ENCODE data around the gene ITGA2B.

The ITGA2B gene

GRCh38 chr17:44400226-44400847 lies 10.9 kb upstream of the ITGA2B start:
- peaks cover 66% of the 10 kb centered on the region for H3K36me3 ChIP-seq (ENCODE audit: insufficient read depth, low read length)
- no peak overlapping the region for H2AFZ ChIP-seq (ENCODE audit: low read length)

GRCh38 chr17:44398692-44399691 lies 9.5 kb upstream of the ITGA2B start:
- Histone ChIP-seq H3K79me2 (ENCODE audit: insufficient read depth, low read length) (no peaks in the 10 kb centered on the region), H4K20me1 (ENCODE audit: insufficient read depth, low read length) (no peaks in the 10 kb centered on the region), H3K4me2 (ENCODE audit: low read length) (no peak overlapping the region), H3K27ac (ENCODE audit: low read depth, low read length, poor library complexity, severe bottlenecking) (no peak overlapping the region), H3K9me3 (ENCODE audit: low read length) (no peaks in the 10 kb centered on the region), H3K9ac (ENCODE audit: low read length) (no peak overlapping the region), H2AFZ (ENCODE audit: low read length) (no peak overlapping the region), H3K9me2 (ENCODE audit: low read depth, low read length) (no peaks in the 10 kb centered on the region), H3K4me3 (ENCODE audit: low read depth, low read length, poor library complexity, severe bottlenecking) (no peak overlapping the region), H3K36me3 (ENCODE audit: insufficient read depth, low read length) (peaks cover 59% of the 10 kb centered on the region), H3K27me3 (ENCODE audit: insufficient read depth, low read length) (no peaks in the 10 kb centered on the region), H3F3A (ENCODE audit: insufficient read depth, low read length) (no peaks in the 10 kb centered on the region), H3K4me1 (ENCODE audit: insufficient read depth, low read length, severe bottlenecking) (no peaks in the 10 kb centered on the region)
- TF ChIP-seq EZH2 (IDR thresholded peaks at IDR 0.05; ENCODE audit: borderline replicate concordance, low read length) = no peak
- no peak for TF ChIP-seq CTCF (IDR thresholded peaks at IDR 0.05; ENCODE audit: low read length)

More at GRCh38 chr17:44400226-44400847, 10.9 kb upstream of the ITGA2B start:
- no peaks in the 10 kb centered on the region for H3K4me1 ChIP-seq (ENCODE audit: insufficient read depth, low read length, severe bottlenecking)
- H3K79me2 ChIP-seq (ENCODE audit: insufficient read depth, low read length) = no peaks in the 10 kb centered on the region
- H4K20me1 ChIP-seq (ENCODE audit: insufficient read depth, low read length) = no peaks in the 10 kb centered on the region
- no peak for TF ChIP-seq EZH2 (IDR thresholded peaks at IDR 0.05; ENCODE audit: borderline replicate concordance, low read length)
- TF ChIP-seq CTCF (IDR thresholded peaks at IDR 0.05; ENCODE audit: low read length) = peak; percentile 70
- H3K27ac ChIP-seq (ENCODE audit: low read depth, low read length, poor library complexity, severe bottlenecking) = no peak overlapping the region
- H3K9ac ChIP-seq (ENCODE audit: low read length) = no peak overlapping the region
- H3K27me3 ChIP-seq (ENCODE audit: insufficient read depth, low read length) = no peaks in the 10 kb centered on the region
- no peaks in the 10 kb centered on the region for H3K9me3 ChIP-seq (ENCODE audit: low read length)
- no peaks in the 10 kb centered on the region for H3F3A ChIP-seq (ENCODE audit: insufficient read depth, low read length)
- no peak overlapping the region for H3K4me2 ChIP-seq (ENCODE audit: low read length)
- H3K9me2 ChIP-seq (ENCODE audit: low read depth, low read length) = no peaks in the 10 kb centered on the region
- H3K4me3 ChIP-seq (ENCODE audit: low read depth, low read length, poor library complexity, severe bottlenecking) = no peak overlapping the region

GRCh38 chr17:44397479-44398440 lies 8.3 kb upstream of the ITGA2B start:
- TF ChIP-seq EZH2 (IDR thresholded peaks at IDR 0.05; ENCODE audit: borderline replicate concordance, low read length) (no peak), CTCF (IDR thresholded peaks at IDR 0.05; ENCODE audit: low read length) (no peak)
- H3K36me3 ChIP-seq (ENCODE audit: insufficient read depth, low read length) = peaks cover 51% of the 10 kb centered on the region
- H3K4me3 ChIP-seq (ENCODE audit: low read depth, low read length, poor library complexity, severe bottlenecking) = no peak overlapping the region
- no peaks in the 10 kb centered on the region for H3K9me3 ChIP-seq (ENCODE audit: low read length)
- no peaks in the 10 kb centered on the region for H3K27me3 ChIP-seq (ENCODE audit: insufficient read depth, low read length)
- H3K27ac ChIP-seq (ENCODE audit: low read depth, low read length, poor library complexity, severe bottlenecking) = no peak overlapping the region
- no peak overlapping the region for H2AFZ ChIP-seq (ENCODE audit: low read length)
- H3K9me2 ChIP-seq (ENCODE audit: low read depth, low read length) = no peaks in the 10 kb centered on the region
- H4K20me1 ChIP-seq (ENCODE audit: insufficient read depth, low read length) = no peaks in the 10 kb centered on the region
- H3K9ac ChIP-seq (ENCODE audit: low read length) = no peak overlapping the region
- H3F3A ChIP-seq (ENCODE audit: insufficient read depth, low read length) = no peaks in the 10 kb centered on the region
- no peaks in the 10 kb centered on the region for H3K79me2 ChIP-seq (ENCODE audit: insufficient read depth, low read length)
- no peaks in the 10 kb centered on the region for H3K4me1 ChIP-seq (ENCODE audit: insufficient read depth, low read length, severe bottlenecking)
- no peak overlapping the region for H3K4me2 ChIP-seq (ENCODE audit: low read length)
